Measurements from ENCODE around the gene SYT1. TPM values are rescaled to one million over a fixed set of nuclear protein-coding genes. Genes with fewer than 3 reads are reported as not detected.

Gene SYT1
- total RNA-seq, 1 donor from 2014 or later = 0.37 TPM

- H3K4me3 Mint-ChIP-seq (ENCODE audit: unreplicated experiment) = no peak overlapping the region
- H3K9me3 Mint-ChIP-seq (ENCODE audit: low read depth) = no peaks in the 10 kb centered on the region
- H3K36me3 Mint-ChIP-seq (ENCODE audit: low read depth) = no peaks in the 10 kb centered on the region
- no peak overlapping the region for H3K27ac Mint-ChIP-seq (ENCODE audit: unreplicated experiment)
- no peak for DNase-seq (ENCODE audit: low spot score)
- no peaks in the 10 kb centered on the region for H3K4me1 Mint-ChIP-seq (ENCODE audit: low read depth)
- TF ChIP-seq, protein P1, sequence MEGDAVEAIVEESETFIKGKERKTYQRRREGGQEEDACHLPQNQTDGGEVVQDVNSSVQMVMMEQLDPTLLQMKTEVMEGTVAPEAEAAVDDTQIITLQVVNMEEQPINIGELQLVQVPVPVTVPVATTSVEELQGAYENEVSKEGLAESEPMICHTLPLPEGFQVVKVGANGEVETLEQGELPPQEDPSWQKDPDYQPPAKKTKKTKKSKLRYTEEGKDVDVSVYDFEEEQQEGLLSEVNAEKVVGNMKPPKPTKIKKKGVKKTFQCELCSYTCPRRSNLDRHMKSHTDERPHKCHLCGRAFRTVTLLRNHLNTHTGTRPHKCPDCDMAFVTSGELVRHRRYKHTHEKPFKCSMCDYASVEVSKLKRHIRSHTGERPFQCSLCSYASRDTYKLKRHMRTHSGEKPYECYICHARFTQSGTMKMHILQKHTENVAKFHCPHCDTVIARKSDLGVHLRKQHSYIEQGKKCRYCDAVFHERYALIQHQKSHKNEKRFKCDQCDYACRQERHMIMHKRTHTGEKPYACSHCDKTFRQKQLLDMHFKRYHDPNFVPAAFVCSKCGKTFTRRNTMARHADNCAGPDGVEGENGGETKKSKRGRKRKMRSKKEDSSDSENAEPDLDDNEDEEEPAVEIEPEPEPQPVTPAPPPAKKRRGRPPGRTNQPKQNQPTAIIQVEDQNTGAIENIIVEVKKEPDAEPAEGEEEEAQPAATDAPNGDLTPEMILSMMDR (IDR thresholded peaks at IDR 0.05) = no peak
- H3K27me3 Mint-ChIP-seq (ENCODE audit: low read depth) = peaks cover 13% of the 10 kb centered on the region
Measured at GRCh38 chr12:79115743-79116142, 251.2 kb downstream of the SYT1 start.

DNA sequence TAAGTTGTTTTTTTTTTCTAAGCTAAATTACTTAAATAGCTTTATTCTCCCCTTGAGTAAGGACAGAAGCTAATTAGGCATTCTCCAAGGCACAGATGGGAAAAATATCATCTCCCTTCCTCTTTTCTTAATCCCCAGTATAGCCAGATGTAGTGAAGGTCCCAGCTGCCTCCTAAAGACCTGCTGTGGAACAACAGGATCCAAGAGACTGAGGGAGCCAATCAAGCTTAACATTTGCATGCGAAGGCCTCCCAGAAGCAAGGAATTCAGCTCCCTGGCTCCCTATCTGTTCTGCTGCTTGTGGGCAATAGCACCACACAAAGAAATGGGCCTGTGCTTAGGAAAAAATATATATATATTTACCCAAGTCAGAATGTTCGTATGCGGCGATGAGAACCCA is 255.2 kb downstream of the SYT1 start:
- DNase-seq (ENCODE audit: low spot score) = no peak
- Mint-ChIP-seq H3K36me3 (ENCODE audit: low read depth) (no peaks in the 10 kb centered on the region), H3K27ac (ENCODE audit: unreplicated experiment) (no peak overlapping the region), H3K4me1 (ENCODE audit: low read depth) (no peaks in the 10 kb centered on the region), H3K9me3 (ENCODE audit: low read depth) (no peaks in the 10 kb centered on the region), H3K4me3 (ENCODE audit: unreplicated experiment) (no peak overlapping the region), H3K27me3 (ENCODE audit: low read depth) (peaks cover 8% of the 10 kb centered on the region)
- TF ChIP-seq, protein P1 (IDR thresholded peaks at IDR 0.05) = no peak

GRCh38 chr12:79121486-79121885 is 256.9 kb downstream of the SYT1 start:
- Mint-ChIP-seq H3K9me3 (ENCODE audit: low read depth) (no peaks in the 10 kb centered on the region), H3K4me1 (ENCODE audit: low read depth) (no peaks in the 10 kb centered on the region), H3K4me3 (ENCODE audit: unreplicated experiment) (no peak overlapping the region), H3K27ac (ENCODE audit: unreplicated experiment) (no peak overlapping the region), H3K27me3 (ENCODE audit: low read depth) (peaks cover 8% of the 10 kb centered on the region), H3K36me3 (ENCODE audit: low read depth) (no peaks in the 10 kb centered on the region)
- TF ChIP-seq, protein P1 (IDR thresholded peaks at IDR 0.05) = peak; percentile 57
- DNase-seq (ENCODE audit: low spot score) = no peak

DNA sequence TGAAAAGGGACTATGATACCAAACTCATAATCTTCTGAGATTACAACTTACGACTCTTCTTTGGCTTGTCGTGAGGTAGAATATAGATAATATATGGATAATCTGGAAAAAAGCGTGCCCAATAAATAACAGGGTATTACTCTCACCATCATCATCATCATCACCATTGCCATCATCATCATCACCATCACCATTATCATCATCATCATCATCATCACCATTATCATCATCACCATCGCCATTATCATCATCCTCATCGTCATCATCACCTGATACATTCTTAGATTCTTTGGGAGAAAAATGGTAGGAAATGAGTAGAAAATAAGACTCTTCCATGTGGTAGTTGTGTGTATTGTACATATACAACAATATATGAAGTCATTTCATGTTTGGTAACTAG is 259.8 kb downstream of the SYT1 start:
- Mint-ChIP-seq H3K27ac (ENCODE audit: unreplicated experiment) (no peak overlapping the region), H3K9me3 (ENCODE audit: low read depth) (no peaks in the 10 kb centered on the region), H3K4me3 (ENCODE audit: unreplicated experiment) (no peak overlapping the region), H3K27me3 (ENCODE audit: low read depth) (peaks cover 7% of the 10 kb centered on the region), H3K36me3 (ENCODE audit: low read depth) (no peaks in the 10 kb centered on the region), H3K4me1 (ENCODE audit: low read depth) (no peaks in the 10 kb centered on the region)
- TF ChIP-seq, protein P1 (IDR thresholded peaks at IDR 0.05) = no peak
- no peak for DNase-seq (ENCODE audit: low spot score)

GRCh38 chr12:79125358-79125757 is 260.8 kb downstream of the SYT1 start:
- peaks cover 7% of the 10 kb centered on the region for H3K27me3 Mint-ChIP-seq (ENCODE audit: low read depth)
- H3K4me3 Mint-ChIP-seq (ENCODE audit: unreplicated experiment) = no peak overlapping the region
- H3K36me3 Mint-ChIP-seq (ENCODE audit: low read depth) = no peaks in the 10 kb centered on the region
- H3K4me1 Mint-ChIP-seq (ENCODE audit: low read depth) = no peaks in the 10 kb centered on the region
- no peaks in the 10 kb centered on the region for H3K9me3 Mint-ChIP-seq (ENCODE audit: low read depth)
- DNase-seq (ENCODE audit: low spot score) = no peak
- TF ChIP-seq, protein P1 (IDR thresholded peaks at IDR 0.05) = no peak
- H3K27ac Mint-ChIP-seq (ENCODE audit: unreplicated experiment) = no peak overlapping the region
